GM20000 (cell line): ENCODE measurements around the gene BTG4.

Experiments used
- DNase-seq: peaks from one replicate; pipeline ENCODE4 v3.0.0; 2012; ENCODE audit warnings: low spot score
- TF ChIP-seq, protein P1 (sequence below): IDR thresholded peaks from 2 replicates; pipeline ENCODE4 v1.5.1; 2012; ENCODE audit warnings: mild to moderate bottlenecking, control low read depth; ENCODE audit errors: extremely low read depth, missing control alignments

BTG4 gene

DNA sequence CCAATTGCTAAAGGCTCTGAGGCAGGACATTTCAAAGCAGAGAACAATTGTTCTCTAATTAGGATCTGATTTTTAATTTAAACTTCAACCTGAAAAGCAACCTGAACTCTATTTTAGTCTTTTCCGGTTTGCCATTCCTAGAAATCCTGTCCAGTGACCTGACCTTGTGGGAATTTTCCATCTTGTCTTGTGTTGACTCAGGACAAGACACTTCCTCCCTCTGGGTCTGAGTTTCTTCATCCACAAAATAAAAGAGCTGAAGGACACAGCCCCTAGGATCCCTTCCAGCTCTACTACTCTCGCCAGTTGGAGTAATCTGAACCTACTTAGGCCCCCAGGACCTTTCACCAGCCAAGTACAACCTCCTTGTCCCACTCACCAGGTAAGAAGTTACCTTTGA is 66.6 kb downstream of the BTG4 start:
- TF ChIP-seq, protein P1, sequence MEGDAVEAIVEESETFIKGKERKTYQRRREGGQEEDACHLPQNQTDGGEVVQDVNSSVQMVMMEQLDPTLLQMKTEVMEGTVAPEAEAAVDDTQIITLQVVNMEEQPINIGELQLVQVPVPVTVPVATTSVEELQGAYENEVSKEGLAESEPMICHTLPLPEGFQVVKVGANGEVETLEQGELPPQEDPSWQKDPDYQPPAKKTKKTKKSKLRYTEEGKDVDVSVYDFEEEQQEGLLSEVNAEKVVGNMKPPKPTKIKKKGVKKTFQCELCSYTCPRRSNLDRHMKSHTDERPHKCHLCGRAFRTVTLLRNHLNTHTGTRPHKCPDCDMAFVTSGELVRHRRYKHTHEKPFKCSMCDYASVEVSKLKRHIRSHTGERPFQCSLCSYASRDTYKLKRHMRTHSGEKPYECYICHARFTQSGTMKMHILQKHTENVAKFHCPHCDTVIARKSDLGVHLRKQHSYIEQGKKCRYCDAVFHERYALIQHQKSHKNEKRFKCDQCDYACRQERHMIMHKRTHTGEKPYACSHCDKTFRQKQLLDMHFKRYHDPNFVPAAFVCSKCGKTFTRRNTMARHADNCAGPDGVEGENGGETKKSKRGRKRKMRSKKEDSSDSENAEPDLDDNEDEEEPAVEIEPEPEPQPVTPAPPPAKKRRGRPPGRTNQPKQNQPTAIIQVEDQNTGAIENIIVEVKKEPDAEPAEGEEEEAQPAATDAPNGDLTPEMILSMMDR = no peak
- no peak for DNase-seq
